AG04449 (cell line): ENCODE results near the gene EML6.

Experiments used
- CTCF ChIA-PET: fragments of 350-600 bp; formaldehyde crosslinking; extraction: SDS; loops from one replicate; lab custom pipeline; 2021; ENCODE audit warnings: antibody characterized with exemption; lab: Yijun Ruan, JAX
- POLR2A ChIA-PET: fragments of 400-600, 350-600 bp; formaldehyde crosslinking; extraction: SDS; loops from one replicate; lab custom pipeline; 2020; ENCODE audit warnings: antibody characterized with exemption, inconsistent platforms; lab: Yijun Ruan, JAX
- DNase-seq: peaks from one replicate; pipeline ENCODE4 v3.0.0-alpha.2; 2010; ENCODE audit warnings: low read depth, low spot score
- H3K4me3 ChIP-seq: 2 replicates; pipeline ENCODE4 v1.5.1; 2011; ENCODE audit warnings: low read depth, mild to moderate bottlenecking, control low read depth, low read length
- TF ChIP-seq, protein P1 (sequence below): IDR thresholded peaks from one replicate; pipeline ENCODE4 v1.5.1; 2011; ENCODE audit warnings: mild to moderate bottlenecking, moderate library complexity, low read length, control low read depth, inconsistent platforms; ENCODE audit not compliant: insufficient read depth; ENCODE audit errors: missing control alignments

The EML6 gene

DNA sequence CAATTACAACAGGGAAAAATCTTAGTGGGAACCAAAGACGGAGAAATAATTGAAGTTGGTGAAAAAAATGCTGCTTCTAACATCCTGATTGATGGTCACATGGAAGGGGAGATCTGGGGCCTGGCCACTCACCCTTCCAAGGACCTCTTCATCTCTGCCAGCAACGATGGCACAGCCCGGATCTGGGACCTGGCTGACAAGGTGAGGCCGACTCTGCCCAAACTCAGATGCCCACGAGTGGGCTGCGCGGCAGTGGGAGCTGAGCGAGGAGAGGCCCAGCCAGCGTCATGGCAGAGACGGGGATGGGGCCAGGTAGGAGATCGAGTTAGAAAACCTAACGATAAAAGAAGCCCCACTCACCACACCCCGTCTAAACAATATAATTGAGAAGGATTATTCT lies 239.0 kb downstream of the EML6 start:
- TF ChIP-seq, protein P1, sequence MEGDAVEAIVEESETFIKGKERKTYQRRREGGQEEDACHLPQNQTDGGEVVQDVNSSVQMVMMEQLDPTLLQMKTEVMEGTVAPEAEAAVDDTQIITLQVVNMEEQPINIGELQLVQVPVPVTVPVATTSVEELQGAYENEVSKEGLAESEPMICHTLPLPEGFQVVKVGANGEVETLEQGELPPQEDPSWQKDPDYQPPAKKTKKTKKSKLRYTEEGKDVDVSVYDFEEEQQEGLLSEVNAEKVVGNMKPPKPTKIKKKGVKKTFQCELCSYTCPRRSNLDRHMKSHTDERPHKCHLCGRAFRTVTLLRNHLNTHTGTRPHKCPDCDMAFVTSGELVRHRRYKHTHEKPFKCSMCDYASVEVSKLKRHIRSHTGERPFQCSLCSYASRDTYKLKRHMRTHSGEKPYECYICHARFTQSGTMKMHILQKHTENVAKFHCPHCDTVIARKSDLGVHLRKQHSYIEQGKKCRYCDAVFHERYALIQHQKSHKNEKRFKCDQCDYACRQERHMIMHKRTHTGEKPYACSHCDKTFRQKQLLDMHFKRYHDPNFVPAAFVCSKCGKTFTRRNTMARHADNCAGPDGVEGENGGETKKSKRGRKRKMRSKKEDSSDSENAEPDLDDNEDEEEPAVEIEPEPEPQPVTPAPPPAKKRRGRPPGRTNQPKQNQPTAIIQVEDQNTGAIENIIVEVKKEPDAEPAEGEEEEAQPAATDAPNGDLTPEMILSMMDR = no peak
- ChIA-PET POLR2A (interaction anchor here (1.4 kb wide), 1 partner anchor 63 kb away, joined by 3 read pairs; no protein-coding TSS in a partner anchor), CTCF (interaction anchor here (2.0 kb wide), 1 partner anchor 63 kb away, joined by 7 read pairs; no protein-coding TSS in a partner anchor)
- no peak overlapping the region for H3K4me3 ChIP-seq
- no peak for DNase-seq

DNA sequence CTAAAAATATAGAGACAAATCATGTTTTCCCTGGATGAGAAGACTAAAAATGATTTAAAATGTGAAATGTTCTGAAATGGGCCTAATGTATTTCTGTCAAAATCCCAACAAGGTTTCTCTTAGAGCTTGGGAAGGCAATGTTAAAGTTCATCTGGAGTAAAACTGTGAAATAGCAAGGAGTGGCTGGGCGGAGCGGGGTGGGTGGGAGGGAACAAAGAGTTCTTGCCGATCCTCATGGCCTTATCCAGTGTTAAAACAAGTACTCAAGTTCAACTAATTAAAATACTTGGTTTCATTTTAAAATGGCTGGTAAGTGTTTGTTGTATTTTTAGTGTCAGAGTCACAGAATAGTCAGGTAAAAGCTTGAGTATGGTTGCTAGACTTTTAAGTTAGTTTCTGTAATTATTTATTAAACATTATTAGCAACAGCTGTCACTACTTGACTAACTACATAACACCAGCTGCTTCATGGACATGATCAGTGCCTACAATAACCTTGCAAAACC lies 239.5 kb downstream of the EML6 start:
- ChIA-PET CTCF (interaction anchor here (1.0 to 2.0 kb wide), 3 partner anchors 11 to 124 kb away, joined by 3 to 7 read pairs (median 4); no protein-coding TSS in a partner anchor), POLR2A (interaction anchor here (0.8 to 1.4 kb wide), 2 partner anchors 63 to 83 kb away, joined by 3 read pairs; no protein-coding TSS in a partner anchor)
- no peak for DNase-seq
- no peak overlapping the region for H3K4me3 ChIP-seq
- TF ChIP-seq, protein P1 = no peak

DNA sequence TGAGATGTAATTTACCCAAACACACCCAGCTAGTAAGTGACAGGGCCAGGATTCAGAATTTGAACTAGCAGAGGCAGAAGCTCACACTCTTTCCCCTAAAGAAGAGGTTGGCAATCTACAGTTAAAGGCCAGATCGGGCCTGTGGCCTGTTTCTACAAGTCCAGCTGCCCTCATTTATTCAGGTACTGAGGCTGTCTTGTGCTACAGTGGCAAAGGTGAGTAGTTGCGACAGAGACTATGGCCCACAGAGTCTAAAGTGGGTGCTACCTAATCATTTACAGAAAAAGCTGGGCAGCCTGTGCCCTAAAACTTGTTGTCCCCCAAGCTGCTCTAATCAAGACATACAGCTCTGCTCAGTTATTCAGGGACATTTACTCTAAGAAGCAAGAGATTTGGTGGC lies 240.0 kb downstream of the EML6 start:
- ChIA-PET CTCF (interaction anchor here (1.0 to 2.0 kb wide), 3 partner anchors 10 to 125 kb away, joined by 3 to 7 read pairs (median 4); no protein-coding TSS in a partner anchor), POLR2A (interaction anchor here (0.8 to 1.4 kb wide), 2 partner anchors 64 to 83 kb away, joined by 3 read pairs; no protein-coding TSS in a partner anchor)

DNA sequence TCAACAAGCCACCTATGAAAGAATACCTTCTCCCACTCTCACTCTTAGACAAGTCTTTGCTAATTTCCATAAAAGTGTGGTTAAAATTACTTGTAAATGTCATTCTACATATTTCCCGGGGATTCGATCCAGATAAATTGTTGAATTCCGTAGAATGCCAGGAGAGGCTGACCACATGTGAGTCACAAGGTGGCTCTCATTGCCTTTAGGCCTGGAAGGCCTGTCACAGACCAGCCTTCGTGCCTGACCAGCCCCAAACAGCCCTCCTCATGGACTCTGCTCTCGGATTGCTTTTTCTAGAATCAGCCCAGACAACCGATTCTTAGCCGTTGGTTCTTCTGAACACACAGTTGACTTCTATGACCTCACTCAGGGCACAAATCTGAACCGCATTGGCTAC lies 240.8 kb downstream of the EML6 start:
- POLR2A ChIA-PET = no interaction called here
- TF ChIP-seq, protein P1 = no peak
- CTCF ChIA-PET = interaction anchor here (2.9 kb wide), 1 partner anchor 8 kb away, joined by 10 read pairs; no protein-coding TSS in a partner anchor

More for the DNA sequence above, 240.0 kb downstream of the EML6 start:
- no peak for DNase-seq
- TF ChIP-seq, protein P1 = no peak
- no peak overlapping the region for H3K4me3 ChIP-seq

DNA sequence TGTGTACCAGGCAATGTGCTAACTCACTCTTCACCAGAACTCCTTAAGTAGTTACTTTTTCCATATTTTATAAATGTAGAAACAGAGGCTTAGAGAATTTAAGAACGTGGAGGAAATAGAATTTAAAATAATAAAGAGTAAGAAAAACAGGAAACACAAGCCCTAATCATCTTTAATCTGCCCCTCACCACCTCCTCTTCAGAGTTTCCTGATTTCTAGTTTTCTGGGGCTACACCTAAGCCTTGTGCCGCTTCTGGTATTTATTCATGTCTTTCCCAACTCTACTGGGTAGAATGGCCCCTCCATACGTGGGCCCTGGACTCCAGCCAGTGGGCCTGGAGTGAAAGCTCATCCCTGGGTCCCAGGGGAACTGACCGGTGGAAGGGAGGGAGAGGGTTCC lies 241.4 kb downstream of the EML6 start:
- CTCF ChIA-PET = interaction anchor here (1.5 to 2.9 kb wide), 3 partner anchors 9 to 65 kb away, joined by 5 to 10 read pairs (median 8); no protein-coding TSS in a partner anchor
- no peak overlapping the region for H3K4me3 ChIP-seq
- POLR2A ChIA-PET = no interaction called here
- no peak for DNase-seq
- TF ChIP-seq, protein P1 = no peak

More for the DNA sequence above, 240.8 kb downstream of the EML6 start:
- no peak overlapping the region for H3K4me3 ChIP-seq
- no peak for DNase-seq

DNA sequence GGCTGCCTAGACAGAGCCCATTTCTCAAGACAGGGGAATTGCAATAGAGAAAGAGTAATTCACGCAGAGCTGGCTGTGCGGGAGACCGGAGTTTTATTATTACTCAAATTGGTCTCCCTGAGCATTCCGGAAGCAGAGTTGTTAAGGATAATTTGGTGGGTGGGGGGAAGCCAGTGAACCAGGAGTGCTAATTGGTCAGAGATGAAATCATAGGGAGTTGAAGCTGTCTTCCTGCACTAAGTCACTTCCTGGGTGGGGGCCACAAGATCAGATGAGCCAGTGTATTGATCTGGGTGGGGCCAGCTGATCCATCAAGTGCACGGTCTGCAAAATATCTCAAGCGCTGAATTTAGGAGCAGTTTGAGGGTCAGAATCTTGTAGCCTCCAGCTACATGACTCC lies 242.0 kb downstream of the EML6 start:
- no peak for DNase-seq
- H3K4me3 ChIP-seq = no peak overlapping the region
- TF ChIP-seq, protein P1 = no peak
- ChIA-PET POLR2A (no interaction called here), CTCF (interaction anchor here (1.2 to 2.9 kb wide), 4 partner anchors 9 to 203 kb away, joined by 5 to 10 read pairs (median 6); no protein-coding TSS in a partner anchor)
